ENCODE data around the gene TRAPPC12.

TRAPPC12 gene

DNA sequence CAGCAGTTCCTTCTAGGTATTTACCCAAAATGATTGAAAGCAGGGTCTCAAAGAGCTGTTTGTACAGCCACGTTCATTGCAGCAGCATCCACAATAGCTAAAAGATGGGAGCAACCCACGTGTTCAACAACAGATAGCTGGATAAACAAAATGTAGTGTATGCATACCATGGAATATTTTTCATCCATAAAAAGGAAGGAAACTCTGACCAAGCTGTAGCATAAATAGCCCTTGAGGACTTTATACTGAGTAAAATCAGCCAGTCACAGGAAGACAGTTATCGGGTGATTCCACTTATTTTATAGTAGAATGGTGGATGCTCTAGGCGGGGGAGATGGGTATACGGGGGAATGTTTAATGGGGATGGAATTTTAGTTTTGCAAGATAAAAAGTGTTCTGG lies 7.5 kb downstream of the TRAPPC12 start:
- TF ChIP-seq, protein P1, sequence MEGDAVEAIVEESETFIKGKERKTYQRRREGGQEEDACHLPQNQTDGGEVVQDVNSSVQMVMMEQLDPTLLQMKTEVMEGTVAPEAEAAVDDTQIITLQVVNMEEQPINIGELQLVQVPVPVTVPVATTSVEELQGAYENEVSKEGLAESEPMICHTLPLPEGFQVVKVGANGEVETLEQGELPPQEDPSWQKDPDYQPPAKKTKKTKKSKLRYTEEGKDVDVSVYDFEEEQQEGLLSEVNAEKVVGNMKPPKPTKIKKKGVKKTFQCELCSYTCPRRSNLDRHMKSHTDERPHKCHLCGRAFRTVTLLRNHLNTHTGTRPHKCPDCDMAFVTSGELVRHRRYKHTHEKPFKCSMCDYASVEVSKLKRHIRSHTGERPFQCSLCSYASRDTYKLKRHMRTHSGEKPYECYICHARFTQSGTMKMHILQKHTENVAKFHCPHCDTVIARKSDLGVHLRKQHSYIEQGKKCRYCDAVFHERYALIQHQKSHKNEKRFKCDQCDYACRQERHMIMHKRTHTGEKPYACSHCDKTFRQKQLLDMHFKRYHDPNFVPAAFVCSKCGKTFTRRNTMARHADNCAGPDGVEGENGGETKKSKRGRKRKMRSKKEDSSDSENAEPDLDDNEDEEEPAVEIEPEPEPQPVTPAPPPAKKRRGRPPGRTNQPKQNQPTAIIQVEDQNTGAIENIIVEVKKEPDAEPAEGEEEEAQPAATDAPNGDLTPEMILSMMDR (IDR thresholded peaks at IDR 0.05; ENCODE audit: control insufficient read depth, extremely low read depth, insufficient read depth), result no peak
- H3K4me3 ChIP-seq (ENCODE audit: low read depth, low read length), result no peak overlapping the region
- DNase-seq (ENCODE audit: low read depth), result no peak

DNA sequence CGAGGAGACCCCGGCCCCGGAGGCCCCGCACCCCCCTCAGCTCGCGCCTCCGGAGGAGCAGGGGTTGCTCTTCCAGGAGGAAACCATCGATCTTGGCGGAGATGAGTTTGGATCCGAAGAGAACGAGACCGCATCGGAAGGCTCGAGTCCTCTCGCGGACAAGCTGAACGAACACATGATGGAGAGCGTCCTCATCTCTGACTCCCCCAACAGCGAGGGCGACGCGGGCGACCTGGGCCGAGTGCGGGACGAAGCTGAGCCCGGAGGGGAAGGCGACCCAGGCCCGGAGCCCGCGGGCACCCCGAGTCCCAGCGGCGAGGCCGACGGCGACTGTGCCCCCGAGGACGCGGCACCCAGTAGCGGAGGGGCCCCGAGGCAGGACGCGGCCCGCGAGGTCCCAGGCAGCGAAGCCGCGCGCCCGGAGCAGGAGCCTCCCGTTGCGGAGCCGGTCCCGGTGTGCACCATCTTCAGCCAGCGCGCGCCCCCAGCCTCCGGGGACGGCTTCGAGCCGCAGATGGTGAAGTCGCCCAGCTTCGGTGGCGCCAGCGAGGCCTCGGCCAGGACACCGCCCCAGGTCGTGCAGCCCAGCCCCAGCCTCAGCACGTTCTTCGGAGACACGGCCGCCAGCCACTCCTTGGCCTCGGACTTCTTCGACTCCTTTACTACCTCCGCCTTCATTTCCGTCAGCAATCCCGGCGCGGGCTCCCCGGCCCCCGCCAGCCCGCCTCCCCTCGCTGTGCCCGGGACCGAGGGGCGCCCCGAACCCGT lies 8.3 kb downstream of the TRAPPC12 start:
- H3K4me3 ChIP-seq (ENCODE audit: low read depth, low read length), result no peak overlapping the region
- TF ChIP-seq, protein P1 (IDR thresholded peaks at IDR 0.05; ENCODE audit: control insufficient read depth, extremely low read depth, insufficient read depth), result no peak
- no peak for DNase-seq (ENCODE audit: low read depth)

DNA sequence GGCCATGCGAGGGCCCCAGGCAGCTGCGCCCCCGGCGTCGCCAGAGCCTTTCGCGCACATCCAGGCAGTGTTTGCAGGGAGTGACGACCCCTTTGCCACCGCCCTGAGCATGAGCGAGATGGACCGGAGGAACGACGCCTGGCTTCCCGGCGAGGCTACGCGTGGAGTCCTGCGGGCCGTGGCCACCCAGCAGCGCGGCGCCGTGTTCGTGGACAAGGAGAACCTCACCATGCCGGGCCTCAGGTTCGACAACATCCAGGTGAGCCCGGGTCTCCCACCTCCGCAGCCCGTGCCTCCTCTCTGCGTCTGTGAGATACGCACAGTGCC lies 8.9 kb downstream of the TRAPPC12 start:
- TF ChIP-seq, protein P1 (IDR thresholded peaks at IDR 0.05; ENCODE audit: control insufficient read depth, extremely low read depth, insufficient read depth), result no peak
- no peak overlapping the region for H3K4me3 ChIP-seq (ENCODE audit: low read depth, low read length)
- DNase-seq (ENCODE audit: low read depth), result no peak

DNA sequence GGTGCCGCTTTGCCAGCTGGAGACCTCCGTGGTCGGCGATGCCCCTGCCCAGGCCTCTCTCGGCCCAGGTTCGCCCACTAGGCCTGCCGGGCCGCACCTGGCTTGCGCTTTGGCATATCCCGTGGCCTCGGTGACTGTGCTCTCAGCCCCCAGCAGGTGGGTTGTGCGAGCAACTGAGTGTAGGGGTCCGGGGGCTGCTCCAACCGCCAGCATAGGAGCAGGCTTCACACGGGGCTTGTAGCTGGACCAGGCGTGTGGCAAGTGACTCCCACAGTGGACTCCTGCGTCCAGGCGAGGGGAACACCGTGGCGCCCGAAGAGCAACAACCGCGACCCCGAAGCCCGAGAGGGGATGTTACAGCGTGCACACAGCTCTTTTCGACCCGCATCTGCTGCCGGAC lies 9.7 kb downstream of the TRAPPC12 start:
- TF ChIP-seq, protein P1 (IDR thresholded peaks at IDR 0.05; ENCODE audit: control insufficient read depth, extremely low read depth, insufficient read depth), result no peak
- no peak overlapping the region for H3K4me3 ChIP-seq (ENCODE audit: low read depth, low read length)
- DNase-seq (ENCODE audit: low read depth), result no peak

DNA sequence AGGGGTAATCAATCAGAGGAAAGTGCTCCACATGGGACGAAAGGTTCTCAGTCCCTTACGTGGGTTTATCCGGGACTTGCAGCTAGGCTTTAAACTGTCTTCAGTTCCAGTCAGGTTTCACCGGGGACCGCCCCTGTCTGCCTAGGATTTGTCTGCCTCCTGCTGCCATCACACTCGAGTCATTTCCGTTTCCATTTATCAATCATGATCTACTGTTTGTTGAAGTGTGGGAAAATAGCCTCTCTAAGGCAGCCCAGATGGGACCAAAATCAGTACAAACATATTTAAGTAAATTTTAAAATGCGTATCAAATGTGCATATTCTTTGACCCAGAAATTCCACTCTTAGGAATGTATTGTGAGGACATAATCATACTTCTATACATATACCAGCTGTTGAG lies 10.5 kb downstream of the TRAPPC12 start:
- no peak for DNase-seq (ENCODE audit: low read depth)
- H3K4me3 ChIP-seq (ENCODE audit: low read depth, low read length), result no peak overlapping the region
- TF ChIP-seq, protein P1 (IDR thresholded peaks at IDR 0.05; ENCODE audit: control insufficient read depth, extremely low read depth, insufficient read depth), result no peak

DNA sequence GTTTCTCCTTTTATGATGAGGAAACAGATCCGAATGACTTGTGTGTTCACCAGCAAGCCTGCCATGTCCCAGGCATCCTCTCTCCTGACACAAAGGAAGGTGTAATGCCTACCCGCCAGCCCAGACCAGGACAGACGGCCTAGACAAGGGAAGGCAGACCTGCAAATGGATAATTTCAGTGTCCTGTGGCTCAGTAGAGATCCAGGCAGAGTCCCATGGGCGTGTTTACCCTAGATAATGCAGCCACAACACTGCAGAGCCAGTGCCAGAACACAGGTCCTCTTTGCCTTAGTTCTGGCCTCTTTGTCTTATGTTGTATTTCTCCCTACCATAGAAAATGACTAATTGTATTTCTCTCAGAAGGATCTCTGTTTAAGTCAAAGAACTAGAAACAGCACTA lies 12.7 kb downstream of the TRAPPC12 start:
- no peak overlapping the region for H3K4me3 ChIP-seq (ENCODE audit: low read depth, low read length)
- TF ChIP-seq, protein P1 (IDR thresholded peaks at IDR 0.05; ENCODE audit: control insufficient read depth, extremely low read depth, insufficient read depth), result no peak

More for the DNA sequence above, 12.7 kb downstream of the TRAPPC12 start:
- no peak for DNase-seq (ENCODE audit: low read depth)
